BE2C (cell line): Measurements from ENCODE around the gene CREB3L4.
A peak's percentile ranks its signal among the peaks of the same experiment; 100 is the strongest.

Experiments
- DNase-seq: peaks from one replicate; pipeline ENCODE4 v3.0.0-alpha.2; 2020
- H3K27me3 ChIP-seq: fragments of 250-450 bp; sonication (Bioruptor Pico); 2 replicates; pipeline ENCODE4 v1.5.1; 2020; ENCODE audit warnings: mild to moderate bottlenecking
- H3K36me3 ChIP-seq: fragments of 250-450 bp; sonication (Bioruptor Pico); 2 replicates; pipeline ENCODE4 v1.5.1; 2020; ENCODE audit warnings: mild to moderate bottlenecking
- H3K4me1 ChIP-seq: fragments of 250-450 bp; sonication (Bioruptor Pico); 2 replicates; pipeline ENCODE4 v1.5.1; 2020
- H3K4me3 ChIP-seq: 2 replicates; pipeline ENCODE4 v1.5.1; 2011; ENCODE audit warnings: low read depth, low read length
- H3K9me3 ChIP-seq: fragments of 250-450 bp; sonication (Bioruptor Pico); 2 replicates; pipeline ENCODE4 v1.5.1; 2020
- TF ChIP-seq, protein P1 (sequence below): IDR thresholded peaks from 2 replicates; pipeline ENCODE4 v1.5.1; 2012; ENCODE audit warnings: mild to moderate bottlenecking, low read depth, low read length

Gene CREB3L4

DNA sequence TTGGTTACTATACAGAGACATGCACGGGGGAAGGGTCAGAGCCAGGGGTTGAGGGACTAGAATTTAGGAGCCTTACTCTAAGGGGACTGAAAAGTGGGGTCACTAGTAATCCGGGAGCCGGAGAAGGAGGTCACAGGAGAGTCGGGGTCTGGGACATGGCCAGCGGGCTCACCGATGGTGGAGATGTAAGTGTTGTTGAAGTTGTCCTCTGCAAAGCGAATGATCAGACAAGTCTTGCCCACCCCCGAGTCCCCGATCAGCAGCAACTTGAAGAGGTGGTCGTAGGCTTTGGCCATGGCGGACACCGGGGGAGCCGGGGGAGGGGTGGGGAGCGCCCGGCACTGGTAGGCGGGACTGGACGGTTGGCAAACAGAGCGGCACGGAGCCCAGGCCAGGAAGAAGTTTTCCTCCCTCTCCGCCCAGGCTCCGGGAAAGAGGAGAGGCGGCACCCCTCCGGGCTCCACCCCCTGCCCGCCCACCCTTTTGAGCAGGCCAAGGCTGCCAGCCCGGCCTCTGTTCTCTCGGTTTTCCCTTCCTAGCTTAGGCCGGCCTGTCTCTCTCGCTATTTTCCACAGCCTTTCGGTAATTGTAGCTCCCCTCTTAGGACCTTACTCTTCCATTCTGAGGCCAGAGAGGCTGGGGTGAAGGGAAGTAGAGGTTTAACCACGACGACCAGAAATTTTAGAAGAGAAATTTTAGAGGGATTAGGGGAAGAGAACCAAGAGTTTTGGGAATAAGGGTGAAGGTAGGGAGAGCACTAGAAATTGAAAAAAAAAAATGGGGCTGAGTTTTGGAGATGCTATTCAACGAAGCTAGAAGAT, 18.4 kb downstream of the CREB3L4 start, which contains the start of gene RAB13:
RAB13 (minus strand) TSS at position 399 of the 821 bp plus-strand sequence; CDS start at position 296, 103 bp downstream.
- peak; percentile 86 for DNase-seq
- Histone ChIP-seq H3K4me3 (peak within 1 kb of the TSS; percentile 70), H3K4me1 (peaks cover 7% of the 10 kb centered on the region), H3K27me3 (no peaks in the 10 kb centered on the region), H3K36me3 (peaks cover 5% of the 10 kb centered on the region), H3K9me3 (no peaks in the 10 kb centered on the region)
- TF ChIP-seq, protein P1, sequence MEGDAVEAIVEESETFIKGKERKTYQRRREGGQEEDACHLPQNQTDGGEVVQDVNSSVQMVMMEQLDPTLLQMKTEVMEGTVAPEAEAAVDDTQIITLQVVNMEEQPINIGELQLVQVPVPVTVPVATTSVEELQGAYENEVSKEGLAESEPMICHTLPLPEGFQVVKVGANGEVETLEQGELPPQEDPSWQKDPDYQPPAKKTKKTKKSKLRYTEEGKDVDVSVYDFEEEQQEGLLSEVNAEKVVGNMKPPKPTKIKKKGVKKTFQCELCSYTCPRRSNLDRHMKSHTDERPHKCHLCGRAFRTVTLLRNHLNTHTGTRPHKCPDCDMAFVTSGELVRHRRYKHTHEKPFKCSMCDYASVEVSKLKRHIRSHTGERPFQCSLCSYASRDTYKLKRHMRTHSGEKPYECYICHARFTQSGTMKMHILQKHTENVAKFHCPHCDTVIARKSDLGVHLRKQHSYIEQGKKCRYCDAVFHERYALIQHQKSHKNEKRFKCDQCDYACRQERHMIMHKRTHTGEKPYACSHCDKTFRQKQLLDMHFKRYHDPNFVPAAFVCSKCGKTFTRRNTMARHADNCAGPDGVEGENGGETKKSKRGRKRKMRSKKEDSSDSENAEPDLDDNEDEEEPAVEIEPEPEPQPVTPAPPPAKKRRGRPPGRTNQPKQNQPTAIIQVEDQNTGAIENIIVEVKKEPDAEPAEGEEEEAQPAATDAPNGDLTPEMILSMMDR: no peak

- Histone ChIP-seq H3K4me3 (no peak overlapping the region), H3K27me3 (no peaks in the 10 kb centered on the region), H3K4me1 (peaks cover 10% of the 10 kb centered on the region), H3K36me3 (peaks cover 19% of the 10 kb centered on the region), H3K9me3 (no peaks in the 10 kb centered on the region)
- TF ChIP-seq, protein P1: no peak
- DNase-seq: no peak
These were observed 19.9 kb downstream of the CREB3L4 start for GRCh38 chr1:153987621-153988020.

GRCh38 chr1:153990468-153991150, 22.9 kb downstream of the CREB3L4 start, which contains the start of gene RPS27:
TSS of gene RPS27 (plus strand) at chr1:153990762. CDS start at chr1:153990797, 35 bp downstream.
- TF ChIP-seq, protein P1: no peak
- Histone ChIP-seq H3K36me3 (peaks cover 38% of the 10 kb centered on the region), H3K4me3 (peak within 1 kb of the TSS; percentile 98), H3K4me1 (peaks cover 7% of the 10 kb centered on the region), H3K9me3 (no peaks in the 10 kb centered on the region), H3K27me3 (no peaks in the 10 kb centered on the region)
- peak; percentile 94 for DNase-seq

DNA sequence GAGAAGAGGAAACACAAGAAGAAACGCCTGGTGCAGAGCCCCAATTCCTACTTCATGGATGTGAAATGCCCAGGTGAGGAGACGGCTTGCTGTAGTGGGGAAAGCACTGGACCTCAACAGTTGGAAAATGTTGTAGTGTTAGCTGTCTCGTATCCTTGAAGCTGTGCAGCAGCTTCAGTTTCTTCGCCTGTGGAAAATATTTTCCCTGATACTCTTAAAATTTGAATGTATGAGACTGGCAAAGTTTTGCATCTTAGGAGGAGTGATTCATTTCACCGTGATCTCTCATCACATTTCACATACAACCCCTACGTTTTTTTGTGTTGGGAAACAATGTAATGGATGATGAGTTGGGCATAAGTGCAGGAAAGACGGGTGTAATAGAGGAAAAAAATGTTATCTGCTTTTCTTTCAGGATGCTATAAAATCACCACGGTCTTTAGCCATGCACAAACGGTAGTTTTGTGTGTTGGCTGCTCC, 23.5 kb downstream of the CREB3L4 start:
- H3K27me3 ChIP-seq: no peaks in the 10 kb centered on the region
- TF ChIP-seq, protein P1: no peak
- no peak for DNase-seq
- H3K4me1 ChIP-seq: peaks cover 6% of the 10 kb centered on the region
- H3K9me3 ChIP-seq: no peaks in the 10 kb centered on the region
- peaks cover 38% of the 10 kb centered on the region for H3K36me3 ChIP-seq
- peak overlapping the region; percentile 98 for H3K4me3 ChIP-seq

DNA sequence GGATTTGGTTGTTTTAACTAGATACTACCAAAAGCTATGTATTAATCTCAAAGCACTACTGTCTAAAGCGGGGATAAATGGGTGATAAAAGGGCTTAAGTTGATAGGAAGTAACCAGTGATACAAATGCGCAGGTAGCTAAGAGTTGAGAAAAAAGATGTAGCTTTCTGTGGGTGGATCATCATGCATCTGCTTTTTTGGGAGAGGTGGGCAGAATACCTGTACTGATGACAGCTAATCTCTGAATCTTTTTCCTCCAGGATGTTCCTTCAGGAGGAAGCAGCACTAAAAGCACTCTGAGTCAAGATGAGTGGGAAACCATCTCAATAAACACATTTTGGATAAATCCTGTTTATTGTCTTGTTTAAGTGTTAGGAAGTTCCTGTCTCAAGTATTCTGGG, 24.1 kb downstream of the CREB3L4 start:
- Histone ChIP-seq H3K9me3 (no peaks in the 10 kb centered on the region), H3K4me3 (peak overlapping the region; percentile 98), H3K4me1 (peaks cover 6% of the 10 kb centered on the region), H3K36me3 (peaks cover 38% of the 10 kb centered on the region), H3K27me3 (no peaks in the 10 kb centered on the region)
- DNase-seq: no peak
- TF ChIP-seq, protein P1: no peak

- DNase-seq: no peak
- peaks cover 3% of the 10 kb centered on the region for H3K4me1 ChIP-seq
- peaks cover 38% of the 10 kb centered on the region for H3K36me3 ChIP-seq
- no peaks in the 10 kb centered on the region for H3K27me3 ChIP-seq
- no peak overlapping the region for H3K4me3 ChIP-seq
- H3K9me3 ChIP-seq: no peaks in the 10 kb centered on the region
- TF ChIP-seq, protein P1: no peak
These were observed 27.5 kb downstream of the CREB3L4 start for GRCh38 chr1:153995202-153995601.
